GM21717 (cell line): ENCODE measurements around the gene PRSS3.
"Not testable (repeated sequence)": the region's sequence is repeated elsewhere in the genome, so short reads cannot be mapped to it uniquely, and the experiment has no call there.

Experiments used
- ATAC-seq: cut with Tn5 transposase; IDR thresholded peaks from one replicate; pipeline ENCODE4 v1.9.1; 2021; ENCODE audit warnings: mild to moderate bottlenecking, moderate library complexity; ENCODE audit not compliant: unreplicated experiment

The PRSS3 gene

DNA sequence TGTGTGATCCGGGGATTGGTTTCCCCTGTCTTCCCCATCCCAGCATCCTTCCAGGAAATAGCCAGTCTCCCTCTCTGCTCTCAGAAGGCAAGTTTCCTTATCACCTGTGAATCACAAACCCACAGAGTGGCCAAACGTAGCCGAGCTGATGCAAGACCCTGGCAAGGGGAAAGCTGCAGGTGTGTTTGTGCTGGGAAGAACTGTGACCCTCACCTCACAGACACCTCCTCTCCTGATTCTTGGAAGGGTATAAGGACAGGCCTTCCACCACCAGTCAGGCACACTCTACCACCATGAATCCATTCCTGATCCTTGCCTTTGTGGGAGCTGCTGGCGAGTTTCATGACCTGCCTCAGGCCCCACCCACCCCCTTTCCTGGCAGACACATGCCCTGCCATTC is at the start of gene PRSS3:
Gene PRSS3 (plus strand): TSS at position 281 of the 400 bp plus-strand sequence. CDS start 13 bp downstream, at position 294.
- ATAC-seq = no peak

DNA sequence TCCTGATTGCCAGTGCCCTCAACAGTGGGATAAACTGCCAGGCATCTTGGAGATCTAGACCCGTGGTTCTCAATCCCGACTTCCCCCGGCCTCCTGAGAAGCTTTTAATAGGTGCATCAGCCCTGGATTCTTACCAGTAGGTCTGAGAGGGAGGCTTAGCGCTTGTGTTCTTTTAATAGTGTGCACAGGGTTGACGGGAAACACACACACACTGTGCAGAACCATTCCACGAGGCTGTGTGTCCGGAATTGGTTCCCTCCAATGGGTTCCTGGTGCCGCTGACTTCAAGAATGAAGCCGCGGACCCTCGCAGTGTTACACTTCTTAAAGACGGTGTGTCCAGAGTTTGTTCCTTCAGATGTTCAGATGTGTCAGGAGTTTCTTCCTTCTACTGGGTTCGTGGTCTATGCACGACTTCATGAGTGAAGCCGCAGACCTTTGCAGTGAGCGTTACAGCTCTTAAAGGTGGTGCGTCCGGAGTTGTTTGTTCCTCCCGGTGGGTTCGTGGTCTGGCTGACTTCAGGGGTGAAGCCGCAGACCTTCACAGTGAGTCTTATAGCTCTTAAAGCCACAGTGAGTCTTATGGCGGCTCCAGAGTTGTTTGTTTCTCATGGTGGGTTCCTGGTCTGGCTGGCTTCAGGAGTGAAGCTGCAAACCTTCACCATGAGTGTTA is 46.6 kb upstream of the PRSS3 start:
- no peak for ATAC-seq

GRCh38 chr9:33749305-33749654 is 46.1 kb upstream of the PRSS3 start:
- not testable (repeated sequence) for ATAC-seq

GRCh38 chr9:33750307-33750838 is 45.0 kb upstream of the PRSS3 start:
- no peak for ATAC-seq

GRCh38 chr9:33750839-33751339 is 44.5 kb upstream of the PRSS3 start:
- no peak for ATAC-seq

DNA sequence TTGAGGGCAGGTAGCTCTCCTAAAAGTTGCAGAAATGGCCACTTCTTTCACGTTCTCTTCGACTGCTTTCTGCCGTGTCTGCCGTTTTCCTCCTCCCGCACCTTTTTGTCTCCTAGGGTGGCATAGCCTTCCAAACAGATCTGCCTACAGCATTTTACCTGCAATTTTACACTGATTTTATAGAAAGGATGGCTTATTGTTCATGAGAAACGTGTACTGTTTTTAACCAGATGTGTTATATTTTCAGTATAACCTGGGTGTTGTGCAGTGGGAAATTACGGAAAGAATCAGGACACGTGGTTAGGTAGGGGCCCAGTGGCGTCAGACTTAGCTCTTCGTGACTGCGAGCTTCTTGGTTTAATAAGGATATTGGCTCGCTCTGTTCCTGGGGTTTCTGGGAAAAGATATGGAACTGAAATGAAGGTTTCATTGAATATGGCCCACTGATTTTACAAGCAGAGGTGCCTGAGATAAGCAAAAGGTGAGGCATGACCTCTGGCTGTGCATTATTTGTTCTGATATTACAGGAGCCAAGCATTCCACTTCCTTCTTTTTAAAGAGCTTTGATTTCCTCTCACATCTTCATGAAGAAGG is 43.7 kb upstream of the PRSS3 start:
- no peak for ATAC-seq

GRCh38 chr9:33752130-33752637 is 43.2 kb upstream of the PRSS3 start:
- no peak for ATAC-seq

DNA sequence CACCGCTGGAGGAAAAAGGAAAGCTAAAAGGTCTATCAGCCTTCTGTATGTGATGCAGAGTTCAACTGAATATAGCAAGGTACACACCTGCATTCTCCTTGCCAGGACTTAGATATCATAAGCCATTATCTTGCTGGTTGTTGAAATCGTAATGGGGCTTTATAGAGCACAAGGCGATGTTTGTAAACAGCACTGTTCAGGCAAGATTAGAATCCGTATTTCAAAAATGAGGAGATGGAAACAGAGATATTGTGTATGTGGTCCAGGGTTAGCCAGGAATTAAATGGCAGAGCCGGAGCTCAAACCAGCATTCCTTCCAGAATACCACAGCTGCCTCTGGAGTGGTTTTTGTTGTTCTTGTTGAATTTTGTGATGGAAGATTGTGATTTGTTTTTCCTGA is 42.6 kb upstream of the PRSS3 start:
- ATAC-seq = not testable (repeated sequence)

DNA sequence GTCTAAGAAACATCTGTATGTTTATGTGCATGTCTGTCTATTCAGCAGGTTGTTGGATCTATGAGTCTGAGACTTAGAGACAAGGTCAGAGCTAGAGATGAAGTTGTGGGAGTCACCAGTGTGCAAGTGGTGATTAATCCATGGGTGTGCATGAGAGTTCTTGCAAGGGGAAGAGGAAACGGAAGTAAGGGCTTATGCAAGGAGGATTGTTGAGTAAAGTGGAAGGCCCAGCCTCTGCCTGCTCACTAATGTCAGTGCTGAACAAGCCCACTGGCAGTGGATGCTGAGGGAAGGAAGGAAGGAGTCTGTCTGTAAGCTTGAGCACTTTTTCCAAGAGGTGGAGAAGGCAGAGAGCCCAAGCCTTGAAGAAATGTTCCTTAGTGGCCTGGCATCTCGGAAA is 35.7 kb upstream of the PRSS3 start:
- not testable (repeated sequence) for ATAC-seq

- no peak for ATAC-seq
These were observed 33.0 kb upstream of the PRSS3 start for GRCh38 chr9:33762343-33762742.

- not testable (repeated sequence) for ATAC-seq
These were observed 31.7 kb upstream of the PRSS3 start for GRCh38 chr9:33763709-33764108.

- no peak for ATAC-seq
These were observed 29.9 kb upstream of the PRSS3 start for GRCh38 chr9:33765411-33765810.

DNA sequence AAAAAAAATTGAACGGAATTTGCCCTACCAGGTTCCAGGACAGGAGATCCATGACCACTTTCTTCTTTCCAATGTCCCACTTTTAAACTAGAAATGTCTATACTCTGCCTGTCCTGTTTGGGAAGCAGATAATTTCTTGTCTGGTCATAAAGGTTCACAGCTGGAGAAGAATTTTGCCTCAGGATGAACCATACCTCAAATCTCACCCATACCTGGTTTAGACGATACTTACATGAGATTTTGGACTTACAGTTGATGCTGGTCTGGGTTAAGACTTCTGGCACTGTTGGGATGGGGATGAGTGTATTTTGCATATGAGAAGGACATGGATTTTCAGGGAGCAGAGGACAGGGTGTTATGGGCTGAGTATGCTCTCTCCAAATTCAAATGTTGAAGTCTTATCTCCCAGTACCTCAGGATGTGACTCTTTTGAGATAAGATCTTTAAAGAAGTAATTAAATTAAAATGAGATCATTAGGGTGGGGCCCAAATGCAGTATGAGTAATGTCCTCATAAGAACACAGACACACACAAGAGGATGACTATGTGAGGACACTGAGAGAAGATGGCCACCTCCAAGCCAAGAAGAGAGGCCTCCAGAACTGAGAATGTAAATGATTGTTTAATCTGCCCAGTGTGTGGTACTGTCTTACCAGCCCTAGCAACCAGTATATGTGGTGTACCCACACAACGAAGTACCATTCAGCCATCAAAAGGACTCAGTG is 25.0 kb upstream of the PRSS3 start:
- ATAC-seq = not testable (repeated sequence)

DNA sequence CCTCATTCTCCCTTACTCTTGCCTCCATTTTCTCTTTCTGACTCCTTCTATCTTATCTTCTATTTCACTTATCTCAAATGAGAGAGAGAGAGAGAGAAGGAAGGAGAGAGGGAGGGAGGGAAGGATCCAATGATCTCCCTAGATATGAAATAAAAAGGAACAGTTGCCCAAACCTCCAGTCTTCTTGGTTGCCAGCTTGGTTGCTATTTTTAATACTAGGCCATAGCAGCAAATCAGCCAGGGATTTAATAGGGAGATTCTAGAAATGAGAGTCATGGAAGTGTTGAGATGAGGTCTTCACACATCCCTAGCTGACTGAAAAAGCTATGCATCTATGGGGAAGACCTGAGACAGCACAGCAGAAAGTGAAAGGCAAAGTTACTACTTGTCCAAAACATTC is 22.2 kb upstream of the PRSS3 start:
- not testable (repeated sequence) for ATAC-seq

GRCh38 chr9:33774074-33774659 is 21.2 kb upstream of the PRSS3 start:
- not testable (repeated sequence) for ATAC-seq

- ATAC-seq = no peak
These were observed 18.8 kb upstream of the PRSS3 start for GRCh38 chr9:33776578-33776977.

DNA sequence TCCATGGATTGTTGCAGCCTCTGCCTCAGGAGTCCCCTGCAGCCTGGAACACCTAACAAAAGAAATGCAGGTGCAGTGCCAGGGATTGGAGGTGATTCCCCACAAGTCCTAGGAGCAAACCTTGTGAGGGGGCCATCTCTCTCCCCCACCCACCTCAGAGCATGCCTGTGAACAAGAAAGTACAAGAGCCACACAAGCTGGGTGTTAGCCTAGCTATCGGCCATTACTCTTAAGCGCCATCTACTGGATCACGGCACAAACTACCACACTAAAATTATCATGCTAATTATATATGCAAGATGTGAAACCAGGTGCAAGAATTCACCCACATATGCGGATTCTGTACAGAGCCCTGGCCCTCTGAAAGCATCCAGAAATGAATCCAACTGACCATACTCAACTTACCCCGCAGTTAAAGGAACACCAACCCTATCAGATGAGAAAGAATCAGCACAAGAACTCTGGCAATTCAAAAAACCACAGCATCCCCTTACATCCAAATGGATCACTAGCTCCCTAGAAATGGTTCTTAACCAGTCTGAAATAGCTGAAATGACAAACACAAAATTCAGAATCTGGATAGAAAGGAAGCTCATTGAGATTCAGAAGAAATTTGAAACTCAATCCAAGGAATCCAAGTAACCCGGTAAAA is 16.5 kb upstream of the PRSS3 start:
- peak; percentile 73 for ATAC-seq

GRCh38 chr9:33780276-33780675 is 15.1 kb upstream of the PRSS3 start:
- no peak for ATAC-seq

DNA sequence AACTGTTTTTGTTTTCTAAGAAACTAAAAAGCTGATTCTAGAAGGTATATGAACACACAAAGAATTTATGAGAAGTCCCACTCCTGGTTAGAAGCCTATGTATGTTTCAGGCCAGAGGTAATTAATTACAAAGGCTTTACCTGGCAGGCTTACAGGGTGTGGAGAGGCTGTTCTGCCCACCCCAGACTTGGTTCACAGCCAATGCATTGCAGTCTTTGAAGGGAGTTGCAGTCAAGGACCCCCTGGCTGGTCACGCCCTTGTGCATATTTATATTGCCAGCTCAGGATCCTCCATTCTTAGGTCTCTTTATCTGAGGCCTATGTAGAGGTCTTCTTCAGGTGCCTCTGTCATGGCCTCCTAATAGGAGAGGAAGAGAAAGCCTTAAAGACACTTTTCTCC is 13.6 kb upstream of the PRSS3 start:
- ATAC-seq = no peak

DNA sequence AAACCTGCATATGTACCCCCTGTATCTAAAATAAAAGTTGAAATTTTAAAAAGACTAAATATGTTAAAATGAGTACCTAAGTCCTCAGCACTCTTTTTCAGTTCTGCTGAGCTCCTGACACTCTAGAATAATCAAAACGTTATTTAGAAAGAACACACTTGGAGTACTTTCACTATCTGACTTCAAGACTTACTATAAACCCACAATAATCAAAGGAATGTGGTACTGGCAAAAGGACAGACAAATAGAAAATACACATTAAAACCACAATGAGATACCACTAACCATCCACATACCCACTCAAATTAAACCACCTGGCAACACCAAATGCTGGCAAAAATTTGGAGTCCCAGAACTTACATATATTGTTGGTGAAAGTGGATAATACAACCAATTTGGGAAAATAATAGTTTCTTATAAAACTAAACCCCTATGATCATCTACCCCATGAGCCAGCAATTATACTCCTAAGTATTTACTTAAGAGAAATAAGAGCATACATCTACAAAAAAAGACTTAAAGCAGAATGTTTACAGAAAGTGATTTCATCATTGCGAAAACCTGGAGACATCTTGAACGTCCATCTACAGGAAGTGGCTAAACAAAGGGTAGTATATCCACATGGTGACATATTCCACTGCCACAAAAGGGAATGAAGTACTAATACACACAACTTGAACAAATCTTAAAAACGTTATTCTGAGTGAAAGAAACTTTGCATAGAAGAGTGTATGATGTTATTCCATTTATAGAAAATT is 12.8 kb upstream of the PRSS3 start:
- ATAC-seq = no peak
